ENCODE measurements around the gene SVOPL. TPM values are rescaled to one million over a fixed set of nuclear protein-coding genes. Genes with fewer than 3 reads are reported as not detected.

SVOPL gene
- total RNA-seq, 1 experiment from 2014 or later, result 1.1 TPM

DNA sequence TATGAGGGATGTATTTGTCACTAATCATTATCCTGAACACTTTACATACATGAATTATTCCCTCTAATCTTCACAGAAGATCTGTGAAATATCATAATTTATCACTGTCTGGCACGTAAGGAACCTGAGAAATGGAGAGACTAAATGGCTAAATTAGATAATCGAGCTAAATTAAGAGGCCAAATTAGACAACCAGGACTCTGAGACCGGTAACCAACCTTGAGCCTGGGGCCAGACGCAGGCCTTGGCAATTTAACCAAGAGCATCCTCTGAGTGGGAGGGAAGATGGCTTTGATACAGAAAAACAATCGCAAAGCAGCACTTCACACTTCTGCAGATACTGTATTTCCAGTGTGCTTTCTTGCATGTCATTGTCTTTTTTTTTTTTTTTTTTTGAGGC lies 21.4 kb downstream of the SVOPL start:
- no peak overlapping the region for H2BK5ac ChIP-seq (ENCODE audit: insufficient read length, low read length)
- H3K27me3 ChIP-seq (ENCODE audit: insufficient read depth, low read length), result no peaks in the 10 kb centered on the region
- no peak overlapping the region for H2BK12ac ChIP-seq (ENCODE audit: insufficient read length, low read depth, low read length)
- H2BK15ac ChIP-seq (ENCODE audit: low read depth, low read length), result no peak overlapping the region
- no peak for DNase-seq
- TF ChIP-seq, protein P1, sequence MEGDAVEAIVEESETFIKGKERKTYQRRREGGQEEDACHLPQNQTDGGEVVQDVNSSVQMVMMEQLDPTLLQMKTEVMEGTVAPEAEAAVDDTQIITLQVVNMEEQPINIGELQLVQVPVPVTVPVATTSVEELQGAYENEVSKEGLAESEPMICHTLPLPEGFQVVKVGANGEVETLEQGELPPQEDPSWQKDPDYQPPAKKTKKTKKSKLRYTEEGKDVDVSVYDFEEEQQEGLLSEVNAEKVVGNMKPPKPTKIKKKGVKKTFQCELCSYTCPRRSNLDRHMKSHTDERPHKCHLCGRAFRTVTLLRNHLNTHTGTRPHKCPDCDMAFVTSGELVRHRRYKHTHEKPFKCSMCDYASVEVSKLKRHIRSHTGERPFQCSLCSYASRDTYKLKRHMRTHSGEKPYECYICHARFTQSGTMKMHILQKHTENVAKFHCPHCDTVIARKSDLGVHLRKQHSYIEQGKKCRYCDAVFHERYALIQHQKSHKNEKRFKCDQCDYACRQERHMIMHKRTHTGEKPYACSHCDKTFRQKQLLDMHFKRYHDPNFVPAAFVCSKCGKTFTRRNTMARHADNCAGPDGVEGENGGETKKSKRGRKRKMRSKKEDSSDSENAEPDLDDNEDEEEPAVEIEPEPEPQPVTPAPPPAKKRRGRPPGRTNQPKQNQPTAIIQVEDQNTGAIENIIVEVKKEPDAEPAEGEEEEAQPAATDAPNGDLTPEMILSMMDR (conservative IDR thresholded peaks at IDR 0.05), result no peak
- H3K79me1 ChIP-seq (ENCODE audit: insufficient read depth, low read depth, low read length, poor library complexity, severe bottlenecking), result no peaks in the 10 kb centered on the region
- H3K9ac ChIP-seq (ENCODE audit: extremely low read depth, insufficient read length, low read length), result no peak overlapping the region
- H4K20me1 ChIP-seq (ENCODE audit: control insufficient read depth, insufficient read depth, insufficient read length), result no peaks in the 10 kb centered on the region
- no peaks in the 10 kb centered on the region for H3K9me3 ChIP-seq (ENCODE audit: control insufficient read depth, low read depth, low read length)
- H3K23ac ChIP-seq (ENCODE audit: insufficient read length, low read depth, low read length), result no peak overlapping the region
- H3T11ph ChIP-seq (ENCODE audit: low read length), result no peak overlapping the region
- no peak overlapping the region for H3K4me2 ChIP-seq (ENCODE audit: insufficient read depth, insufficient read length, low read length)
- no peak overlapping the region for H2AFZ ChIP-seq (ENCODE audit: low read length)
- H3K27me3 Mint-ChIP-seq (ENCODE audit: low read depth), result no peaks in the 10 kb centered on the region
- H2BK120ac ChIP-seq (ENCODE audit: low read depth, low read length, poor library complexity, severe bottlenecking), result no peak overlapping the region
- H3K9me3 Mint-ChIP-seq, result no peaks in the 10 kb centered on the region; a peak in 1 of 5 replicates
- no peak overlapping the region for H3K18ac ChIP-seq (ENCODE audit: insufficient read length, low read depth, low read length)
- no peaks in the 10 kb centered on the region for H3K4me1 ChIP-seq (ENCODE audit: insufficient read depth, low read length)
- H3K4ac ChIP-seq (ENCODE audit: low read depth, low read length), result no peak overlapping the region
- H4K5ac ChIP-seq (ENCODE audit: insufficient read length, low read depth, low read length), result no peak overlapping the region
- H3K4me1 Mint-ChIP-seq, result peaks cover 16 to 22% of the 10 kb centered on the region in 2 experiments
- no CpG with 5 or more reads among the region's 5 CpGs for WGBS (ENCODE audit: extremely low coverage, insufficient read length, low lambda C conversion rate)
- no peak overlapping the region for H3K27ac Mint-ChIP-seq
- no peak overlapping the region for H3K14ac ChIP-seq (ENCODE audit: insufficient read depth, low read length)
- H2AK5ac ChIP-seq (ENCODE audit: insufficient read length, low read length), result no peak overlapping the region
- H3K23me2 ChIP-seq (ENCODE audit: insufficient read length, low read depth, low read length, poor library complexity, severe bottlenecking), result no peaks in the 10 kb centered on the region
- no peak overlapping the region for H4K91ac ChIP-seq (ENCODE audit: insufficient read length, low read depth, low read length)
- H3K79me2 ChIP-seq (ENCODE audit: insufficient read depth, low read length), result no peaks in the 10 kb centered on the region
- no peak overlapping the region for H3K56ac ChIP-seq (ENCODE audit: insufficient read length, low read depth, low read length)
- H3K36me3 Mint-ChIP-seq (ENCODE audit: insufficient read depth in 1 of 3, low read depth in 3 of 3), result no peaks in the 10 kb centered on the region
- H3K27ac ChIP-seq (ENCODE audit: insufficient read length, low read depth, low read length), result no peak overlapping the region
- H3K4me3 Mint-ChIP-seq, result no peak overlapping the region
- H4K8ac ChIP-seq (replicated peaks; ENCODE audit: insufficient read length, low read depth, low read length), result no peak overlapping the region
- H2BK20ac ChIP-seq (ENCODE audit: low read depth, low read length, poor library complexity, severe bottlenecking), result no peak overlapping the region
